SK-N-SH (cell line): ENCODE data around the gene RPS6KA2. TPM values are rescaled to one million over a fixed set of nuclear protein-coding genes. Genes with fewer than 3 reads are reported as not detected.

Experiments
- CTCF ChIA-PET: fragments of 300-600, 350-600 bp; formaldehyde crosslinking; extraction: SDS; loops from one replicate; lab custom pipeline; 2021; lab: Yijun Ruan, JAX
- POLR2A ChIA-PET: fragments of 350-600 bp; sonication (Branson Sonifier 250); formaldehyde crosslinking; extraction: SDS; loops from one replicate; lab custom pipeline; 2020; ENCODE audit warnings: antibody characterized with exemption, inconsistent platforms; lab: Yijun Ruan, JAX
- DNase-seq: peaks from one replicate; pipeline ENCODE4 v3.0.0; 2012
- H2AFZ ChIP-seq: fragments of 200-600 bp; sonication (generic); 2 replicates; pipeline ENCODE4 v1.8.1; 2016; ENCODE audit warnings: antibody characterized with exemption, mild to moderate bottlenecking, low read depth
- H3F3A ChIP-seq: fragments of 200-600 bp; sonication (generic); replicated peaks from 2 replicates; pipeline ENCODE3; 2016; ENCODE audit warnings: antibody characterized with exemption, mild to moderate bottlenecking; ENCODE audit not compliant: insufficient read depth
- H3K27ac ChIP-seq, 2 experiments: fragments of 200-500 bp in 1 of 2; fragments of 200-600 bp in 1 of 2; sonication (Bioruptor generic) in 1 of 2; sonication (generic), shearing (Covaris generic) in 1 of 2; 2 replicates each; pipeline versions ENCODE4 v1.5.1 to v1.6.1; 2014 to 2016; ENCODE audit warnings: low read depth in 2 of 2, inconsistent platforms in 1 of 2, low read length in 1 of 2, mild to moderate bottlenecking in 1 of 2, mixed read lengths in 1 of 2
- H3K27me3 ChIP-seq: fragments of 200-600 bp; sonication (generic), shearing (Covaris generic); 2 replicates; pipeline ENCODE4 v1.6.1; 2016; ENCODE audit warnings: mixed run types; ENCODE audit not compliant: insufficient read depth
- H3K36me3 ChIP-seq, 2 experiments: fragments of 200-500 bp in 1 of 2; fragments of 200-600 bp in 1 of 2; sonication (Bioruptor generic) in 1 of 2; sonication (generic) in 1 of 2; replicated peaks in 1 of 2; 2 replicates each; pipeline versions ENCODE3 to v1.5.1; 2014 to 2016; ENCODE audit warnings: low read length in 1 of 2, mild to moderate bottlenecking in 1 of 2; ENCODE audit not compliant: insufficient read depth in 2 of 2, control insufficient read depth in 1 of 2
- H3K4me1 ChIP-seq, 2 experiments: fragments of 200-500 bp in 1 of 2; fragments of 200-600 bp in 1 of 2; sonication (Bioruptor generic) in 1 of 2; sonication (generic), shearing (Covaris generic) in 1 of 2; 2 replicates each; pipeline versions ENCODE4 v1.5.1 to v1.6.1; 2014 to 2016; ENCODE audit warnings: low read depth in 1 of 2, low read length in 1 of 2, mixed run types in 1 of 2; ENCODE audit not compliant: insufficient read depth in 2 of 2, control insufficient read depth in 1 of 2
- H3K4me2 ChIP-seq: fragments of 200-600 bp; sonication (generic), shearing (Covaris generic); 2 replicates; pipeline ENCODE4 v1.6.1; 2017; ENCODE audit warnings: mixed run types
- H3K4me3 ChIP-seq, 2 experiments: fragments of 200-500 bp in 1 of 2; fragments of 200-600 bp in 1 of 2; sonication (Bioruptor generic) in 1 of 2; sonication (generic), shearing (Covaris generic) in 1 of 2; 2 replicates each; pipeline versions ENCODE4 v1.5.1 to v1.8.1; 2014 to 2016; ENCODE audit warnings: low read depth in 2 of 2, inconsistent platforms in 1 of 2, low read length in 1 of 2, mild to moderate bottlenecking in 1 of 2, mixed read lengths in 1 of 2, moderate library complexity in 1 of 2
- H3K79me2 ChIP-seq: fragments of 200-600 bp; sonication (generic); 2 replicates; pipeline ENCODE4 v1.8.1; 2017; ENCODE audit warnings: mild to moderate bottlenecking; ENCODE audit not compliant: insufficient read depth
- H3K9ac ChIP-seq: fragments of 200-600 bp; sonication (generic); 2 replicates; pipeline ENCODE4 v1.6.1; 2017; ENCODE audit warnings: mixed run types
- H3K9me2 ChIP-seq: fragments of 200-600 bp; sonication (generic); 2 replicates; pipeline ENCODE4 v1.6.1; 2017; ENCODE audit warnings: mixed run types
- H3K9me3 ChIP-seq: fragments of 200-600 bp; sonication (generic); 2 replicates; pipeline ENCODE4 v1.6.1; 2017; ENCODE audit warnings: mixed run types, mild to moderate bottlenecking, moderate library complexity
- H4K20me1 ChIP-seq: fragments of 200-600 bp; sonication (generic); 2 replicates; pipeline ENCODE4 v1.6.1; 2017; ENCODE audit warnings: mild to moderate bottlenecking, mixed run types; ENCODE audit not compliant: insufficient read depth
- CHD2 ChIP-seq: fragments of 150-350 bp; IDR thresholded peaks from 2 replicates; pipeline ENCODE4 v1.6.1; 2018; ENCODE audit warnings: low read length; ENCODE audit not compliant: partially characterized antibody
- CTCF ChIP-seq: fragments of 200-600 bp; sonication (generic); IDR thresholded peaks from 2 replicates; pipeline ENCODE4 v1.6.1; 2017; ENCODE audit warnings: antibody characterized with exemption, mild to moderate bottlenecking, moderate library complexity
- ELF1 ChIP-seq: IDR thresholded peaks from 2 replicates; pipeline ENCODE4 v1.4.0; 2012
- EP300 ChIP-seq, 2 experiments: IDR thresholded peaks; 2 replicates each; pipeline versions ENCODE4 v1.4.0 to v1.6.1; 2012; ENCODE audit warnings: borderline replicate concordance in 1 of 2, low read depth in 1 of 2, low read length in 1 of 2
- EZH2phosphoT487 ChIP-seq: fragments of 200-600 bp; sonication (generic); IDR thresholded peaks from 2 replicates; pipeline ENCODE4 v1.6.1; 2017; ENCODE audit warnings: low read depth, mixed run types, mild to moderate bottlenecking, antibody characterized with exemption, moderate library complexity, borderline replicate concordance
- FOSL2 ChIP-seq: IDR thresholded peaks from 2 replicates; pipeline ENCODE4 v1.4.0; 2012; ENCODE audit warnings: low read depth, mild to moderate bottlenecking, moderate library complexity, borderline replicate concordance
- GATA2 ChIP-seq: sonication (generic); formaldehyde crosslinking; IDR thresholded peaks from 2 replicates; pipeline ENCODE4 v1.5.0; 2020; ENCODE audit warnings: mild to moderate bottlenecking, missing genetic modification reagents
- MXI1 ChIP-seq: IDR thresholded peaks from 2 replicates; pipeline ENCODE4 v1.6.1; 2012; ENCODE audit warnings: mild to moderate bottlenecking, low read depth, low read length, improper control_type of control experiment
- PBX3 ChIP-seq: IDR thresholded peaks from 2 replicates; pipeline ENCODE4; 2012
- RAD21 ChIP-seq: IDR thresholded peaks from 2 replicates; pipeline ENCODE4 v1.6.1; 2012; ENCODE audit warnings: mild to moderate bottlenecking, low read length
- RCOR1 ChIP-seq: fragments of 150-350 bp; IDR thresholded peaks from 2 replicates; pipeline ENCODE4 v1.6.1; 2017; ENCODE audit warnings: antibody characterized with exemption, low read length
- REST ChIP-seq: IDR thresholded peaks from 2 replicates; pipeline ENCODE4 v1.6.1; 2012; ENCODE audit warnings: mild to moderate bottlenecking, low read depth, low read length, moderate library complexity
- TAF1 ChIP-seq: IDR thresholded peaks from 2 replicates; pipeline ENCODE4 v1.6.1; 2012; ENCODE audit warnings: low read depth, mild to moderate bottlenecking, low read length, moderate library complexity, borderline replicate concordance
- YY1 ChIP-seq: IDR thresholded peaks from 2 replicates; pipeline ENCODE4 v1.4.0; 2012; ENCODE audit warnings: low read depth, mild to moderate bottlenecking
- WGBS: methylation state at CpG from one replicate; pipeline ENCODE4 v1.1.6; 2017; ENCODE audit warnings: low lambda C conversion rate; 5-methylcytosine and 5-hydroxymethylcytosine counted together
- polyA plus RNA-seq, 3 experiments: library from polyadenylated mRNA; depleted of rRNA; stranded (reverse); fragments of >200 nt; gene quantifications; 2 replicates each; pipeline ENCODE4 v1.2.3, GENCODE V29; 2012
- TF ChIP-seq, protein P1 (sequence below): fragments of 150-350 bp; IDR thresholded peaks from 2 replicates; pipeline ENCODE4 v1.6.1; 2016; ENCODE audit warnings: mild to moderate bottlenecking, low read depth, low read length
- TF ChIP-seq, protein P2 (sequence below): fragments of 150-350 bp; IDR thresholded peaks from 2 replicates; pipeline ENCODE4 v1.6.1; 2017; ENCODE audit warnings: antibody characterized with exemption, low read length, low read depth, borderline replicate concordance

Gene RPS6KA2
- polyA plus RNA-seq, 1 of the 3 experiments (the other 2 are of a cell fraction): 59.5 TPM

DNA sequence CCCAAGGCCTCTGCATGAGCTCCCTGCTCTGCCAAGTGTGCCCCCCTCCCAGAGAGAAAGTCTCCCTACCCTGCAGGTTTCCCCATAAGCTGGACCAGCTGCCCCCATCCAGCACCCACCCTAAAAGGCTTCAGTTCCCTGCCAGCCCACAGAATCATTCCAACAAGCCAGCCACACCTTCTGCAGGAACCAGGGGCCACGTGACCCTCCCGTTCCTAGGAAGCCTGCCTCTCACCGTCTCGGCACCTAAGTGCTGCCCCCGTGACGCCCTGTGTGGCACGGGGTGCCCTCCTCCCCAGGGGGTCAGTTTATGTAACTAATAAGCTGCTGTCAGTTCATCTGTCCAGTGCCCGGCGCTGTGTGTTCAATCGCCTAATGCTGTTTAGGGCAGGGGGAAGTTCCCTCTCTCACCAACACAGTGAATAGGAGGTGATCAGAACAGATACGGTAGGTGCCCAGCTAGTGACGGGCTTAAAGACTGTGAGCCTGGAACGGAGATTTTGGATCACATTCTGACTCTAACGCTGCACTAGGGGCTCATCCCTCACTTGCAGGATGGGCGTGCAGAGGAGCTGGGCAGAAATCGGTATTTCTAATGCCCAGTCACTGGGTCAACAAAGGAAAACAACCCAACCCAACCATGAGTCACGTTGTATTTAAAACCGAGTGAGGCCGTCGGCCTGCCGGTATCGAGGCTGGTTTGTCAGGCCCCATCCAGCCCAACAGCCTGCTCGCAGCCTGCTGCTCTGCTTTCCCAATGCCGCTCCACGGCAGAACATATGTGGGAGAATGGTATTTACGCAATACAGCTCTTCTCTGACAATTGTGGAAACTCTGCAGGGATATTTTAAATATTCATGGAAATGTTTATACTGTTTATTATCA is 96.6 kb downstream of the RPS6KA2 start:
- ChIA-PET POLR2A (no interaction called here), CTCF (interaction anchor here (1.0 kb wide), 1 partner anchor 89 kb away, joined by 3 read pairs; no protein-coding TSS in a partner anchor)
- TF ChIP-seq FOSL2 (no peak), GATA2 (CRISPR knock-in tag) (no peak), REST (no peak), TAF1 (no peak), EP300 (IDR thresholded peaks at IDR 0.05; ENCODE audit: borderline replicate concordance in 1 of 2, low read depth in 1 of 2, low read length in 1 of 2) (no peak), ELF1 (no peak)

DNA sequence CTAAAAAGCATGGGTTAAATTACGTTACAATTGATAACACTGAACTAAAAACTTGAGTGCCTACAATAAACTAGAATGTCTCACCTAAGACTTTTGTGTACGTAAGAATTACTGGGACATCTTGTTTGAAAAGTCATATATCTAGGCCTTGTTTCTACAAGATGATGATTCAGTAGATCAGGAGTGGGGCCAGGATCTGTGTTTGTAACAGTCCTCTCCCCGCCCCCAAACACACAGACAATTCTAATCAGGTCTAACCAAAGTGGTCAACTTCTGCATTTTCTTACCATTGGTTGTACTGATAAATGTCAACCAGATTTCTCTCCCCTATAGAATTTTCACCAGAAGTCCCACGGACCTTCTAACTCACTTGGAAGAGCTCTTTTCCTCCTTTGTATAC is 97.5 kb downstream of the RPS6KA2 start:
- no peaks in the 10 kb centered on the region for H3K4me1 ChIP-seq
- no peaks in the 10 kb centered on the region for H3K9me3 ChIP-seq
- H3K27ac ChIP-seq: no peak overlapping the region
- H2AFZ ChIP-seq: no peak overlapping the region
- ChIA-PET CTCF (no interaction called here), POLR2A (no interaction called here)
- no peaks in the 10 kb centered on the region for H3F3A ChIP-seq
- peaks cover 17 to 70% of the 10 kb centered on the region in 2 experiments for H3K36me3 ChIP-seq
- no peak overlapping the region for H3K4me3 ChIP-seq
- no peaks in the 10 kb centered on the region for H3K27me3 ChIP-seq
- no peak overlapping the region for H3K9ac ChIP-seq
- WGBS: 91% methylated on average over 4 of the region's 4 CpGs
- H3K9me2 ChIP-seq: no peaks in the 10 kb centered on the region
- no peaks in the 10 kb centered on the region for H4K20me1 ChIP-seq
- DNase-seq: no peak
- no peaks in the 10 kb centered on the region for H3K79me2 ChIP-seq
- H3K4me2 ChIP-seq: no peak overlapping the region
- TF ChIP-seq CHD2 (no peak), YY1 (no peak), MXI1 (no peak), CTCF (no peak), RCOR1 (no peak), PBX3 (no peak), EP300 (IDR thresholded peaks at IDR 0.05; ENCODE audit: borderline replicate concordance in 1 of 2, low read depth in 1 of 2, low read length in 1 of 2) (no peak), RAD21 (no peak), EZH2phosphoT487 (no peak)
- TF ChIP-seq, protein P1, sequence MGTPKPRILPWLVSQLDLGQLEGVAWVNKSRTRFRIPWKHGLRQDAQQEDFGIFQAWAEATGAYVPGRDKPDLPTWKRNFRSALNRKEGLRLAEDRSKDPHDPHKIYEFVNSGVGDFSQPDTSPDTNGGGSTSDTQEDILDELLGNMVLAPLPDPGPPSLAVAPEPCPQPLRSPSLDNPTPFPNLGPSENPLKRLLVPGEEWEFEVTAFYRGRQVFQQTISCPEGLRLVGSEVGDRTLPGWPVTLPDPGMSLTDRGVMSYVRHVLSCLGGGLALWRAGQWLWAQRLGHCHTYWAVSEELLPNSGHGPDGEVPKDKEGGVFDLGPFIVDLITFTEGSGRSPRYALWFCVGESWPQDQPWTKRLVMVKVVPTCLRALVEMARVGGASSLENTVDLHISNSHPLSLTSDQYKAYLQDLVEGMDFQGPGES: no peak
- TF ChIP-seq, protein P2, sequence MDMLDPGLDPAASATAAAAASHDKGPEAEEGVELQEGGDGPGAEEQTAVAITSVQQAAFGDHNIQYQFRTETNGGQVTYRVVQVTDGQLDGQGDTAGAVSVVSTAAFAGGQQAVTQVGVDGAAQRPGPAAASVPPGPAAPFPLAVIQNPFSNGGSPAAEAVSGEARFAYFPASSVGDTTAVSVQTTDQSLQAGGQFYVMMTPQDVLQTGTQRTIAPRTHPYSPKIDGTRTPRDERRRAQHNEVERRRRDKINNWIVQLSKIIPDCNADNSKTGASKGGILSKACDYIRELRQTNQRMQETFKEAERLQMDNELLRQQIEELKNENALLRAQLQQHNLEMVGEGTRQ: no peak

More for the DNA sequence above, 96.6 kb downstream of the RPS6KA2 start:
- H3F3A ChIP-seq: no peaks in the 10 kb centered on the region
- no peaks in the 10 kb centered on the region for H3K79me2 ChIP-seq
- WGBS: 90% methylated on average over 25 of the region's 26 CpGs
- no peaks in the 10 kb centered on the region for H3K4me1 ChIP-seq
- H3K27me3 ChIP-seq: no peaks in the 10 kb centered on the region
- H2AFZ ChIP-seq: no peak overlapping the region
- no peaks in the 10 kb centered on the region for H3K9me3 ChIP-seq
- H3K27ac ChIP-seq: no peak overlapping the region
- no peak overlapping the region for H3K4me2 ChIP-seq
- no peaks in the 10 kb centered on the region for H3K9me2 ChIP-seq
- no peak overlapping the region for H3K4me3 ChIP-seq
- H3K36me3 ChIP-seq: peaks cover 12 to 70% of the 10 kb centered on the region in 2 experiments
- no peak overlapping the region for H3K9ac ChIP-seq
- H4K20me1 ChIP-seq: no peaks in the 10 kb centered on the region
- no peak for DNase-seq
